Measurements from ENCODE around the gene OSM.

Gene OSM

DNA sequence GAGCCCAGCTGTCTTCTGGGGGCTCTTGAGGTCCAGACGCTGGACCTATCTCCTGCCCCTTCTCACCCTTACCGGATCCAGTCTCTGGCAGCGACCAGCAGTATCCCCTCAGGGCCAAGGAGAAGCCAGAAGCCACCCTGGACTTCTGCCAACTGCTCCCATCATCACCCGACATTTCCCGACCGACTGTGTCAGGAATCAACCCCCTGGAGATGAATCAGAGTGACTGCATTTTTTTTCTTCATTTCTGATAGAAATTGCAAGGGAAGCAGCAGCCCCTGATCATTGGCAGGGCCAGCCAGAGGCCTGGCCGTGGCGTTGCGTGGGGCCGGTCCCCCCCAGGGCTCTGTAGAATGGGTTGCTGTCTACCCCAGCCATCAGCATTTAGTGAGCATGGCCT lies 14.9 kb downstream of the OSM start:
- no peaks in the 10 kb centered on the region for H3F3A ChIP-seq (ENCODE audit: insufficient read depth, low read length)
- peaks cover 3% of the 10 kb centered on the region; the same call in 1 of the 2 replicates for H4K20me1 ChIP-seq (ENCODE audit: insufficient read depth, low read length)
- no peaks in the 10 kb centered on the region for H3K79me2 ChIP-seq (ENCODE audit: low read length)
- no peak overlapping the region for H3K27ac ChIP-seq (ENCODE audit: low read length)
- H3K4me3 ChIP-seq (ENCODE audit: low read length): no peak overlapping the region
- H3K27me3 ChIP-seq (replicated peaks; ENCODE audit: insufficient read depth, low read length): peaks cover 58% of the 10 kb centered on the region
- no peak overlapping the region for H2AFZ ChIP-seq (ENCODE audit: low read length)
- TF ChIP-seq, protein P1, sequence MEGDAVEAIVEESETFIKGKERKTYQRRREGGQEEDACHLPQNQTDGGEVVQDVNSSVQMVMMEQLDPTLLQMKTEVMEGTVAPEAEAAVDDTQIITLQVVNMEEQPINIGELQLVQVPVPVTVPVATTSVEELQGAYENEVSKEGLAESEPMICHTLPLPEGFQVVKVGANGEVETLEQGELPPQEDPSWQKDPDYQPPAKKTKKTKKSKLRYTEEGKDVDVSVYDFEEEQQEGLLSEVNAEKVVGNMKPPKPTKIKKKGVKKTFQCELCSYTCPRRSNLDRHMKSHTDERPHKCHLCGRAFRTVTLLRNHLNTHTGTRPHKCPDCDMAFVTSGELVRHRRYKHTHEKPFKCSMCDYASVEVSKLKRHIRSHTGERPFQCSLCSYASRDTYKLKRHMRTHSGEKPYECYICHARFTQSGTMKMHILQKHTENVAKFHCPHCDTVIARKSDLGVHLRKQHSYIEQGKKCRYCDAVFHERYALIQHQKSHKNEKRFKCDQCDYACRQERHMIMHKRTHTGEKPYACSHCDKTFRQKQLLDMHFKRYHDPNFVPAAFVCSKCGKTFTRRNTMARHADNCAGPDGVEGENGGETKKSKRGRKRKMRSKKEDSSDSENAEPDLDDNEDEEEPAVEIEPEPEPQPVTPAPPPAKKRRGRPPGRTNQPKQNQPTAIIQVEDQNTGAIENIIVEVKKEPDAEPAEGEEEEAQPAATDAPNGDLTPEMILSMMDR (IDR thresholded peaks at IDR 0.05; ENCODE audit: low read length): no peak
- TF ChIP-seq EZH2 (optimal IDR thresholded peaks at IDR 0.05; ENCODE audit: low read depth, low read length): no peak
- no peak for TF ChIP-seq EZH2phosphoT487 (IDR thresholded peaks at IDR 0.05; ENCODE audit: low read length)
- no peaks in the 10 kb centered on the region for H3K9me2 ChIP-seq (replicated peaks; ENCODE audit: insufficient read depth, low read length)
- H3K4me1 ChIP-seq (ENCODE audit: low read length): no peaks in the 10 kb centered on the region
- no peak overlapping the region for H3K9ac ChIP-seq (ENCODE audit: low read length)
- DNase-seq: no peak
- H3K4me2 ChIP-seq (ENCODE audit: low read depth, low read length): no peak overlapping the region
- H3K9me3 ChIP-seq (replicated peaks; ENCODE audit: insufficient read depth, low read length): no peaks in the 10 kb centered on the region
- H3K36me3 ChIP-seq (replicated peaks; ENCODE audit: insufficient read depth, low read length): no peaks in the 10 kb centered on the region

DNA sequence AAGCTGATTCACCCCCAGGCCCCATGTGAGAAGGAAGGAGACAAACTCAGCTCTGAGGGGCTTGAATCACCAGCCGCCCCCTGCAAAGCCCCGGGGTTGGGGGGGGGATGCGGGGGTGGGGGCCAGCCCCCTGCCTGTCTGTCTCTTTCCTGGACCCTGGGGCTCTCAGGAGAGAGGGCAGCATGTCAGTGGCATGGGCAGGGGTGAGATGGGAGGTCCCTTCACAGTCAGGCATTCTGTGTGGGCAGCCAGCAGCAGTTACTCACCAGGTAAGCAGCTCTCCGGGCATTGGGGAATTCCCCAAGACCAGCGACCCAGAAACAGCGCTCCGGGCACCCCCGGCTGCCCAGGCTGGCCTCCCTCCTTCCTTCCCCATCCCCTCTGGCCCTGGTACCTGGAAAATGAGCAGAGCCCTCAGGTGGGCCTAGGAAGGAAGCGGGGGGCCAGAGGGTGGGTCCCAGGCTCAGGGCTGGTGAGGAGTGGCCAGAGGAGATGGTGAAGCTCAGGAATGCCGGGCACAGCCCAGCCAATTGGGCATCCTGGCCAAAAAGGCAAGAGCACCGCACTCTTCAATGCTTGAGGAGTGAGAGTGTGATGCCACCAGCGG lies 15.9 kb downstream of the OSM start:
- Histone ChIP-seq H2AFZ (ENCODE audit: low read length) (no peak overlapping the region), H3K4me3 (ENCODE audit: low read length) (no peak overlapping the region), H3K27me3 (replicated peaks; ENCODE audit: insufficient read depth, low read length) (peaks cover 63% of the 10 kb centered on the region), H3F3A (ENCODE audit: insufficient read depth, low read length) (no peaks in the 10 kb centered on the region), H3K9me2 (replicated peaks; ENCODE audit: insufficient read depth, low read length) (no peaks in the 10 kb centered on the region), H3K27ac (ENCODE audit: low read length) (no peak overlapping the region), H3K4me1 (ENCODE audit: low read length) (no peaks in the 10 kb centered on the region; the same call in 1 of the 2 replicates), H3K4me2 (ENCODE audit: low read depth, low read length) (no peak overlapping the region), H3K79me2 (ENCODE audit: low read length) (no peaks in the 10 kb centered on the region), H3K9ac (ENCODE audit: low read length) (no peak overlapping the region), H3K9me3 (replicated peaks; ENCODE audit: insufficient read depth, low read length) (no peaks in the 10 kb centered on the region), H4K20me1 (ENCODE audit: insufficient read depth, low read length) (peaks cover 3% of the 10 kb centered on the region; the same call in 1 of the 2 replicates), H3K36me3 (replicated peaks; ENCODE audit: insufficient read depth, low read length) (no peaks in the 10 kb centered on the region)
- no peak for TF ChIP-seq EZH2phosphoT487 (IDR thresholded peaks at IDR 0.05; ENCODE audit: low read length)
- TF ChIP-seq EZH2 (optimal IDR thresholded peaks at IDR 0.05; ENCODE audit: low read depth, low read length): no peak
- TF ChIP-seq, protein P1 (IDR thresholded peaks at IDR 0.05; ENCODE audit: low read length): no peak
- DNase-seq: no peak

DNA sequence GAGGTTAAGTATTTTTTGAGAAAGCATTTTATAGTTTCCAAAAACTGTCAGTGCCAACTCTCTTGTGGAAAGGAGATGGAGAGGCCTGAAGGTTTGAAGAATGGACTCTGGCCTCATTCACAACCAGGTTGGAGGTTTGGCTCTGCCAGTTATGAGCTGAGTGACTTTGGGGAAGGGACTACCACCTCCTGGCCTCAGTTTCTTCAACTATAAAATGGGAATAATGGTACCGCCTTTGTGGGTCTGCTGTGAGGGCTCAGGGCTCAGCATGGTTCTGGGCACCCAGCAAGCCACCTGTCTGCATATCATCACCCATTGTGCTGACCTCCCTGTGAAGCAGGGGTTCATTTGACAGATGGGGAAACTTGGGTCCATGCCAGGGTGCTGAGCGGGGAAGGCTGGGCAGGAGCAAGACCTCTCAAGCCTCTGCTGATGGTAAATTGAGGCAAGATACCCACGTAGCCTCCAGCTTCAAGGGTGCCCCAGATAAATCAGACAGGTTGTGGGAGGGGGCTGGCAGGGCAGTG lies 16.5 kb downstream of the OSM start:
- Histone ChIP-seq H3F3A (ENCODE audit: insufficient read depth, low read length) (no peaks in the 10 kb centered on the region), H3K27ac (ENCODE audit: low read length) (no peak overlapping the region), H3K9ac (ENCODE audit: low read length) (no peak overlapping the region)

More for the DNA sequence above, 16.5 kb downstream of the OSM start:
- Histone ChIP-seq H3K9me2 (replicated peaks; ENCODE audit: insufficient read depth, low read length) (no peaks in the 10 kb centered on the region), H3K36me3 (replicated peaks; ENCODE audit: insufficient read depth, low read length) (no peaks in the 10 kb centered on the region), H4K20me1 (ENCODE audit: insufficient read depth, low read length) (peaks cover 3% of the 10 kb centered on the region; the same call in 1 of the 2 replicates), H3K27me3 (replicated peaks; ENCODE audit: insufficient read depth, low read length) (peaks cover 70% of the 10 kb centered on the region), H3K79me2 (ENCODE audit: low read length) (no peaks in the 10 kb centered on the region), H3K4me2 (ENCODE audit: low read depth, low read length) (no peak overlapping the region), H3K4me1 (ENCODE audit: low read length) (no peaks in the 10 kb centered on the region; the same call in 1 of the 2 replicates), H3K4me3 (ENCODE audit: low read length) (no peak overlapping the region), H3K9me3 (replicated peaks; ENCODE audit: insufficient read depth, low read length) (no peaks in the 10 kb centered on the region), H2AFZ (ENCODE audit: low read length) (no peak overlapping the region)
- DNase-seq: no peak
- TF ChIP-seq, protein P1 (IDR thresholded peaks at IDR 0.05; ENCODE audit: low read length): no peak
- no peak for TF ChIP-seq EZH2 (optimal IDR thresholded peaks at IDR 0.05; ENCODE audit: low read depth, low read length)
- TF ChIP-seq EZH2phosphoT487 (IDR thresholded peaks at IDR 0.05; ENCODE audit: low read length): no peak
